Stimulated activated CD4-positive, alpha-beta T cell treated with anti-CD3 and anti-CD28 coated beads, TNF-alpha, amount 100 ng/mL, for 48 hours (primary cell): ENCODE measurements around the gene ROR1.

Experiments used
- DNase-seq, 3 donors: peaks; one replicate each; pipeline ENCODE4 v3.0.0-alpha.2; 2020; ENCODE audit warnings: low read depth in 3 of 3

Gene ROR1

GRCh38 chr1:63773815-63774616 lies at the start of gene ROR1:
ROR1 (plus strand) TSS chr1:63774017.
- peak; percentile 51 to 63 (median 56) for DNase-seq

- DNase-seq: no peak
These were observed 49.4 kb upstream of the ROR1 start for GRCh38 chr1:63724375-63724899.

GRCh38 chr1:63728611-63729226 lies 45.1 kb upstream of the ROR1 start:
- DNase-seq: no peak

GRCh38 chr1:63729227-63729620 lies 44.6 kb upstream of the ROR1 start:
- no peak for DNase-seq

- DNase-seq: no peak
These were observed 43.6 kb upstream of the ROR1 start for GRCh38 chr1:63730211-63730610.

- DNase-seq: no peak
These were observed 42.4 kb upstream of the ROR1 start for GRCh38 chr1:63731117-63732043.

- no peak for DNase-seq
These were observed 41.2 kb upstream of the ROR1 start for GRCh38 chr1:63732666-63733065.

GRCh38 chr1:63738772-63739171 lies 35.0 kb upstream of the ROR1 start:
- DNase-seq: no peak

GRCh38 chr1:63739452-63739851 lies 34.4 kb upstream of the ROR1 start:
- DNase-seq: no peak

GRCh38 chr1:63740432-63740831 lies 33.4 kb upstream of the ROR1 start:
- no peak for DNase-seq

GRCh38 chr1:63742526-63742925 lies 31.3 kb upstream of the ROR1 start:
- no peak for DNase-seq

- DNase-seq: no peak
These were observed 30.0 kb upstream of the ROR1 start for GRCh38 chr1:63743781-63744180.

GRCh38 chr1:63746129-63746864 lies 27.5 kb upstream of the ROR1 start:
- DNase-seq: peak; percentile 1 to 56 (median 27)

- no peak for DNase-seq
These were observed 26.4 kb upstream of the ROR1 start for GRCh38 chr1:63747445-63747844.

GRCh38 chr1:63748046-63748580 lies 25.7 kb upstream of the ROR1 start:
- no peak for DNase-seq

- no peak for DNase-seq
These were observed 25.2 kb upstream of the ROR1 start for GRCh38 chr1:63748641-63749040.

GRCh38 chr1:63750721-63751120 lies 23.1 kb upstream of the ROR1 start:
- DNase-seq: no peak

- DNase-seq: no peak
These were observed 21.6 kb upstream of the ROR1 start for GRCh38 chr1:63752176-63752575.

GRCh38 chr1:63753591-63753990 lies 20.2 kb upstream of the ROR1 start:
- DNase-seq: no peak

- DNase-seq: no peak
These were observed 17.0 kb upstream of the ROR1 start for GRCh38 chr1:63756839-63757238.

- DNase-seq: no peak
These were observed 16.5 kb upstream of the ROR1 start for GRCh38 chr1:63757334-63757733.
